ENCODE data around the gene GNAI2. TPM values are rescaled to one million over a fixed set of nuclear protein-coding genes. Genes with fewer than 3 reads are reported as not detected.

GNAI2 gene
- total RNA-seq, 4 donors from 2014 or later: 123 to 325 (median 173) TPM

DNA sequence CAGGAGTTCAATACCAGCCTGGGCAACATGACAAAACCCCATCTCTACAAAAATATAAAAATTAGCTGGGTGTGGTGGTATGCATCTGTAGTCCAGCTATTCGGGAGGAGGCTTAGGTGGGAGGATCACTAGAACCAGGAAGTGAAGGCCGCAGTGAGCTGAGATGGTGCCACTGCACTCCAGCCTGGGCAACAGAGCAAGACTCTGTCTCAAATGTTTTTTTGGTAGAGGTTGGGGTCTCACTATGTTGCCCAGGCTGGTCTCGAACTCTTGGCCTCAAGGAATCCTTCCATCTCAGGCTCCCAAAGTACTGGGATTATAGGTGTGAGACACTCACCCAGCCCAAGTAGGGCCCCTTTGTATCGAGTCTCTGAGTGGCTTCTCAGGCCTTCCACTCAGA is 58.1 kb downstream of the GNAI2 start:
- Histone ChIP-seq H3K4me1 (peaks cover 0 to 16% of the 10 kb centered on the region in 2 donors), H3K27ac (no peak overlapping the region), H3K4me3 (no peak overlapping the region), H3K9me3 (no peaks in the 10 kb centered on the region), H3K36me3 (no peaks in the 10 kb centered on the region), H3K27me3 (no peaks in the 10 kb centered on the region)
- TF ChIP-seq, protein P1, sequence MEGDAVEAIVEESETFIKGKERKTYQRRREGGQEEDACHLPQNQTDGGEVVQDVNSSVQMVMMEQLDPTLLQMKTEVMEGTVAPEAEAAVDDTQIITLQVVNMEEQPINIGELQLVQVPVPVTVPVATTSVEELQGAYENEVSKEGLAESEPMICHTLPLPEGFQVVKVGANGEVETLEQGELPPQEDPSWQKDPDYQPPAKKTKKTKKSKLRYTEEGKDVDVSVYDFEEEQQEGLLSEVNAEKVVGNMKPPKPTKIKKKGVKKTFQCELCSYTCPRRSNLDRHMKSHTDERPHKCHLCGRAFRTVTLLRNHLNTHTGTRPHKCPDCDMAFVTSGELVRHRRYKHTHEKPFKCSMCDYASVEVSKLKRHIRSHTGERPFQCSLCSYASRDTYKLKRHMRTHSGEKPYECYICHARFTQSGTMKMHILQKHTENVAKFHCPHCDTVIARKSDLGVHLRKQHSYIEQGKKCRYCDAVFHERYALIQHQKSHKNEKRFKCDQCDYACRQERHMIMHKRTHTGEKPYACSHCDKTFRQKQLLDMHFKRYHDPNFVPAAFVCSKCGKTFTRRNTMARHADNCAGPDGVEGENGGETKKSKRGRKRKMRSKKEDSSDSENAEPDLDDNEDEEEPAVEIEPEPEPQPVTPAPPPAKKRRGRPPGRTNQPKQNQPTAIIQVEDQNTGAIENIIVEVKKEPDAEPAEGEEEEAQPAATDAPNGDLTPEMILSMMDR (IDR thresholded peaks at IDR 0.05): no peak
- no peak for TF ChIP-seq POLR2A (IDR thresholded peaks at IDR 0.05)
- no peak for DNase-seq
- intact Hi-C loops (cut with DNase I; ENCODE audit: low total_unique reads): no loop called here

DNA sequence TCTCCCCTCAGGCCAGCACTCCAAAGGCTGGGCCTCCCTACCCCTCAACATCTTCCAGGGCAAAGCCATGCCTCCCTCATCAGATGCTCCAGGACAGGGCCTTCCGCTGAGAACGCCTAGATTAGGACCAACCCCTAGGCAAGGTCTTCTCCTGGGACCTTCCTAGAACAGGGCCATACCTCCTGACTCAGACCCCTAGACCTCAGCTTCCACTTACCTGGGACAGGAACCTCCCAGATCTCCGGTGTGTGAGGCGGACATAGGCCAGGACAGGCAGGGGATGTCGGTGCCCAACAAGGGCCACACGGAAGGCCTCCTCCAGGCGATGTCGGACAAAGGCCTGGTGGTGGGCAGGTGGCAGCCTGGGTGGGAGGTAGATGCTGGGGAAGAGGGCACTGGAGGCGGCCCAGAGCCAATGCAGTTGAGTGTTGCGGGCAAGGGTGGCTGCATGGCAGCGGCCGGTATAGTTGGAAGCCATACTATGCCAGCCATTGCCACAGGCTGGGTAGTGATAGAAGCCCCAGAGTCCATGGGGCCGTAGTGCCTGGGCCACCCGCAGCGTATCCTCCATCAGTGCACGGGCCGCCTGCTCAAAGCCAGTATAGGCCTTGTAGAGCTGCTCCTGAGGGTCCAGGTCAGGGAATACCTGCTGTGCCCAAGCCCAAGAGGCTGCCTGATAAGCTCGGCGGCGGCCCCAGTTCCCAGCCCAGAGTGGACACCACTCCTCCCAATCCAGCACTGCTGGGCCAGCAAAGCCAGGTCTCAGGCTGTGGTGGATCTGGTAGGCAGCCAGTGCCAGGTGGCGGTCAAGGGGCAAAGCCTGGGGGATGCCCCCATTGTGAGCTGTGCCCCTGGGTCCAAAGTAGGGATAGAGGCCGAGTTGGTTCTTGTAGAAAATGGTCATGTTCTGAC is 58.7 kb downstream of the GNAI2 start:
- Histone ChIP-seq H3K36me3 (no peaks in the 10 kb centered on the region), H3K27ac (no peak overlapping the region), H3K4me1 (peaks cover 0 to 16% of the 10 kb centered on the region in 2 donors), H3K9me3 (no peaks in the 10 kb centered on the region), H3K27me3 (no peaks in the 10 kb centered on the region), H3K4me3 (no peak overlapping the region)
- intact Hi-C loops (cut with DNase I; ENCODE audit: low total_unique reads): no loop called here
- DNase-seq: no peak
- no peak for TF ChIP-seq POLR2A (IDR thresholded peaks at IDR 0.05)
- TF ChIP-seq, protein P1 (IDR thresholded peaks at IDR 0.05): no peak

- TF ChIP-seq, protein P1 (IDR thresholded peaks at IDR 0.05): no peak
- no peak for TF ChIP-seq POLR2A (IDR thresholded peaks at IDR 0.05)
- no peaks in the 10 kb centered on the region for H3K36me3 ChIP-seq
- H3K27ac ChIP-seq: no peak overlapping the region
- H3K9me3 ChIP-seq: no peaks in the 10 kb centered on the region
- DNase-seq: no peak
- intact Hi-C loops (cut with DNase I; ENCODE audit: low total_unique reads): no loop called here
- H3K27me3 ChIP-seq: no peaks in the 10 kb centered on the region
- peaks cover 0 to 16% of the 10 kb centered on the region in 2 donors for H3K4me1 ChIP-seq
- H3K4me3 ChIP-seq: no peak overlapping the region
These were observed 59.8 kb downstream of the GNAI2 start for GRCh38 chr3:50295553-50296431.

GRCh38 chr3:50296721-50297383 is 60.8 kb downstream of the GNAI2 start:
- TF ChIP-seq POLR2A (IDR thresholded peaks at IDR 0.05): no peak
- TF ChIP-seq, protein P1 (IDR thresholded peaks at IDR 0.05): no peak
- DNase-seq: no peak
- Histone ChIP-seq H3K4me3 (no peak overlapping the region), H3K36me3 (no peaks in the 10 kb centered on the region), H3K9me3 (no peaks in the 10 kb centered on the region), H3K4me1 (peaks cover 0 to 8% of the 10 kb centered on the region in 2 donors), H3K27ac (no peak overlapping the region), H3K27me3 (no peaks in the 10 kb centered on the region)
- intact Hi-C loops (cut with DNase I; ENCODE audit: low total_unique reads): no loop called here
